ENCODE results near the gene GNAI1.

- TF ChIP-seq CTCF (IDR thresholded peaks at IDR 0.05) = no peak
- no peak for TF ChIP-seq POLR2A (IDR thresholded peaks at IDR 0.05)
Observed at GRCh38 chr7:80243425-80243824, 108.8 kb downstream of the GNAI1 start.
